Measurements from ENCODE around the gene SUN5. TPM values are rescaled to one million over a fixed set of nuclear protein-coding genes. Genes with fewer than 3 reads are reported as not detected.

Gene SUN5
- total RNA-seq, 3 donors from 2014 or later = not detected

- intact Hi-C loops (cut with DNase I, micrococcal nuclease) = no loop called here
- no peak overlapping the region for H3K4me3 ChIP-seq
- DNase-seq (no peak), ATAC-seq (no peak)
- no peaks in the 10 kb centered on the region for H3K4me1 ChIP-seq (ENCODE audit: low read depth)
- no peaks in the 10 kb centered on the region for H3K9me3 ChIP-seq
- no peaks in the 10 kb centered on the region for H3K36me3 ChIP-seq (ENCODE audit: low read depth)
- TF ChIP-seq CTCF (IDR thresholded peaks at IDR 0.05) = no peak
These were observed 17.6 kb upstream of the SUN5 start for GRCh38 chr20:33021879-33022278.

- TF ChIP-seq CTCF (IDR thresholded peaks at IDR 0.05) = no peak
- intact Hi-C loops (cut with DNase I, micrococcal nuclease) = no loop called here
- H3K4me3 ChIP-seq = no peak overlapping the region
- no peaks in the 10 kb centered on the region for H3K4me1 ChIP-seq (ENCODE audit: low read depth)
- ATAC-seq (no peak), DNase-seq (no peak)
- no peaks in the 10 kb centered on the region for H3K9me3 ChIP-seq
- no peaks in the 10 kb centered on the region for H3K36me3 ChIP-seq (ENCODE audit: low read depth)
These were observed 16.3 kb upstream of the SUN5 start for GRCh38 chr20:33020278-33021161.

GRCh38 chr20:33019465-33020277 is 15.4 kb upstream of the SUN5 start:
- H3K4me1 ChIP-seq (ENCODE audit: low read depth) = no peaks in the 10 kb centered on the region
- no peaks in the 10 kb centered on the region for H3K9me3 ChIP-seq
- ATAC-seq (no peak), DNase-seq (no peak)
- intact Hi-C loops (cut with DNase I, micrococcal nuclease) = no loop called here
- H3K36me3 ChIP-seq (ENCODE audit: low read depth) = no peaks in the 10 kb centered on the region
- H3K4me3 ChIP-seq = no peak overlapping the region
- TF ChIP-seq CTCF (IDR thresholded peaks at IDR 0.05) = no peak

GRCh38 chr20:33018169-33018931 is 14.1 kb upstream of the SUN5 start:
- H3K4me3 ChIP-seq = no peak overlapping the region
- H3K36me3 ChIP-seq (ENCODE audit: low read depth) = no peaks in the 10 kb centered on the region
- TF ChIP-seq CTCF (IDR thresholded peaks at IDR 0.05) = no peak
- no peaks in the 10 kb centered on the region for H3K4me1 ChIP-seq (ENCODE audit: low read depth)
- intact Hi-C loops (cut with DNase I, micrococcal nuclease) = no loop called here
- ATAC-seq (no peak), DNase-seq (no peak)
- no peaks in the 10 kb centered on the region for H3K9me3 ChIP-seq

- ATAC-seq = no peak
These were observed 13.3 kb upstream of the SUN5 start for GRCh38 chr20:33017542-33017941.

More at GRCh38 chr20:33017542-33017941, 13.3 kb upstream of the SUN5 start:
- TF ChIP-seq CTCF (IDR thresholded peaks at IDR 0.05) = no peak
- no peak for DNase-seq
- Histone ChIP-seq H3K4me1 (ENCODE audit: low read depth) (no peaks in the 10 kb centered on the region), H3K36me3 (ENCODE audit: low read depth) (no peaks in the 10 kb centered on the region), H3K4me3 (no peak overlapping the region), H3K9me3 (no peaks in the 10 kb centered on the region)
- intact Hi-C loops (cut with DNase I, micrococcal nuclease) = no loop called here

All from mucosa of descending colon (tissue), 3 donors.